Measurements from ENCODE around the gene COA7.
"Not testable (repeated sequence)": the region's sequence is repeated elsewhere in the genome, so short reads cannot be mapped to it uniquely, and the experiment has no call there.

The COA7 gene

GRCh38 chr1:52738148-52738547 lies 40.0 kb upstream of the COA7 start:
- no peaks in the 10 kb centered on the region for H3K9me2 ChIP-seq (replicated peaks; ENCODE audit: insufficient read depth, low read length)
- no peaks in the 10 kb centered on the region for H3K36me3 ChIP-seq (replicated peaks; ENCODE audit: insufficient read depth, low read length)
- peaks cover 9% of the 10 kb centered on the region; the same call in 1 of the 2 replicates for H3K4me1 ChIP-seq (ENCODE audit: low read length)
- TF ChIP-seq CTCF (IDR thresholded peaks at IDR 0.05; ENCODE audit: low read length) = no peak
- no peak for TF ChIP-seq EZH2 (optimal IDR thresholded peaks at IDR 0.05; ENCODE audit: low read depth, low read length)
- TF ChIP-seq EZH2phosphoT487 (IDR thresholded peaks at IDR 0.05; ENCODE audit: low read length) = no peak
- H3K79me2 ChIP-seq (ENCODE audit: low read length) = peaks cover 28% of the 10 kb centered on the region
- no peaks in the 10 kb centered on the region for H3K27me3 ChIP-seq (replicated peaks; ENCODE audit: insufficient read depth, low read length)
- H3K9me3 ChIP-seq (replicated peaks; ENCODE audit: insufficient read depth, low read length) = no peaks in the 10 kb centered on the region
- DNase-seq = no peak
- no peak overlapping the region for H2AFZ ChIP-seq (ENCODE audit: low read length)
- H3F3A ChIP-seq (ENCODE audit: insufficient read depth, low read length) = no peaks in the 10 kb centered on the region
- no peaks in the 10 kb centered on the region for H4K20me1 ChIP-seq (ENCODE audit: insufficient read depth, low read length)
- no peak overlapping the region for H3K4me3 ChIP-seq (ENCODE audit: low read length)
- H3K4me2 ChIP-seq (ENCODE audit: low read depth, low read length) = no peak overlapping the region
- H3K9ac ChIP-seq (ENCODE audit: low read length) = no peak overlapping the region
- no peak overlapping the region for H3K27ac ChIP-seq (ENCODE audit: low read length)

GRCh38 chr1:52735371-52735770 lies 37.2 kb upstream of the COA7 start:
- H3K9ac ChIP-seq (ENCODE audit: low read length); DNase-seq; H3K9me3 ChIP-seq (replicated peaks; ENCODE audit: insufficient read depth, low read length); H2AFZ ChIP-seq (ENCODE audit: low read length); H3K27ac ChIP-seq (ENCODE audit: low read length); H3K27me3 ChIP-seq (replicated peaks; ENCODE audit: insufficient read depth, low read length); H3K4me3 ChIP-seq (ENCODE audit: low read length); H3K4me1 ChIP-seq (ENCODE audit: low read length); H3K4me2 ChIP-seq (ENCODE audit: low read depth, low read length); H3F3A ChIP-seq (ENCODE audit: insufficient read depth, low read length); H3K9me2 ChIP-seq (replicated peaks; ENCODE audit: insufficient read depth, low read length); H3K36me3 ChIP-seq (replicated peaks; ENCODE audit: insufficient read depth, low read length); H4K20me1 ChIP-seq (ENCODE audit: insufficient read depth, low read length): not testable (repeated sequence)
- peaks cover 17% of the 10 kb centered on the region for H3K79me2 ChIP-seq (ENCODE audit: low read length)

- Histone ChIP-seq H4K20me1 (ENCODE audit: insufficient read depth, low read length) (no peaks in the 10 kb centered on the region), H3K79me2 (ENCODE audit: low read length) (peaks cover 28% of the 10 kb centered on the region), H3K27ac (ENCODE audit: low read length) (no peak overlapping the region)
Measured at GRCh38 chr1:52733368-52733767, 35.2 kb upstream of the COA7 start.

More at GRCh38 chr1:52733368-52733767, 35.2 kb upstream of the COA7 start:
- no peak for DNase-seq
- no peaks in the 10 kb centered on the region for H3K9me3 ChIP-seq (replicated peaks; ENCODE audit: insufficient read depth, low read length)
- no peak for TF ChIP-seq EZH2phosphoT487 (IDR thresholded peaks at IDR 0.05; ENCODE audit: low read length)
- no peak for TF ChIP-seq CTCF (IDR thresholded peaks at IDR 0.05; ENCODE audit: low read length)
- TF ChIP-seq EZH2 (optimal IDR thresholded peaks at IDR 0.05; ENCODE audit: low read depth, low read length) = no peak
- no peaks in the 10 kb centered on the region for H3K9me2 ChIP-seq (replicated peaks; ENCODE audit: insufficient read depth, low read length)
- H3F3A ChIP-seq (ENCODE audit: insufficient read depth, low read length) = no peaks in the 10 kb centered on the region
- no peaks in the 10 kb centered on the region for H3K27me3 ChIP-seq (replicated peaks; ENCODE audit: insufficient read depth, low read length)
- H3K9ac ChIP-seq (ENCODE audit: low read length) = no peak overlapping the region
- H3K4me3 ChIP-seq (ENCODE audit: low read length) = no peak overlapping the region
- no peaks in the 10 kb centered on the region for H3K36me3 ChIP-seq (replicated peaks; ENCODE audit: insufficient read depth, low read length)
- H3K4me2 ChIP-seq (ENCODE audit: low read depth, low read length) = no peak overlapping the region
- no peak overlapping the region for H2AFZ ChIP-seq (ENCODE audit: low read length)
- H3K4me1 ChIP-seq (ENCODE audit: low read length) = no peaks in the 10 kb centered on the region

Data from MM.1S (cell line).